HepG2 (cell line): ENCODE data around the gene OR2A2. TPM values are rescaled to one million over a fixed set of nuclear protein-coding genes. Genes with fewer than 3 reads are reported as not detected.
"Not testable (repeated sequence)": the region's sequence is repeated elsewhere in the genome, so short reads cannot be mapped to it uniquely, and the experiment has no call there.

ENCODE experiments used
- ATAC-seq: fragments of 200-7000 bp; cut with Tn5 transposase; 3 replicates; pipeline ENCODE4 v1.9.1; 2020; ENCODE audit warnings: mild to moderate bottlenecking, moderate library complexity
- BruUV-seq: library from RNA; stranded (reverse); fragments of 400-500 nt; replicated peaks from 2 replicates; lab custom pipeline; 2021; lab: Mats Ljungman, UMichigan
- CTCF ChIA-PET: fragments of 300-600 bp; formaldehyde crosslinking; extraction: SDS; loops from one replicate; lab custom pipeline; 2021; ENCODE audit warnings: low total read pairs, inconsistent platforms, low intra/inter-chr PET ratio; lab: Yijun Ruan, JAX
- POLR2A ChIA-PET: fragments of 350-600 bp; sonication (Branson Sonifier 250); formaldehyde crosslinking; loops from one replicate; lab custom pipeline; 2020; ENCODE audit warnings: antibody characterized with exemption, inconsistent platforms; lab: Yijun Ruan, JAX
- DNase-seq: peaks from one replicate; pipeline ENCODE4 v3.0.0-alpha.2; 2015; ENCODE audit warnings: low spot score
- FAIRE-seq: peaks from 3 replicates; lab custom pipeline; 2011; peaks lifted over from hg19 to GRCh38; lab: Jason Lieb, UNC
- H2AFZ ChIP-seq: one replicate; pipeline ENCODE4 v1.6.1; 2011; ENCODE audit warnings: low read length, inconsistent platforms
- H3K27ac ChIP-seq: fragments of 300-600 bp; 3 replicates; pipeline ENCODE4 v1.8.0; 2011; ENCODE audit warnings: mixed run types, mild to moderate bottlenecking, mixed read lengths, low read length, inconsistent platforms; ENCODE audit not compliant: insufficient read depth; ENCODE audit errors: extremely low read length
- H3K27me3 ChIP-seq, 2 experiments: fragments of 200-600 bp in 1 of 2; 2 replicates in 1 of 2; 3 replicates in 1 of 2; pipeline versions ENCODE4 v1.6.0 to v1.8.0; 2011; ENCODE audit warnings: low read length in 2 of 2, mild to moderate bottlenecking in 2 of 2, moderate library complexity in 2 of 2, inconsistent platforms in 1 of 2; ENCODE audit not compliant: insufficient read depth in 2 of 2, control insufficient read depth in 1 of 2
- H3K36me3 ChIP-seq, 2 experiments: fragments of 200-600 bp in 1 of 2; replicated peaks in 1 of 2; 2 replicates in 1 of 2; 3 replicates in 1 of 2; pipeline versions ENCODE4 v1.5.1 to v1.8.0; 2011; ENCODE audit warnings: low read length in 2 of 2, inconsistent platforms in 1 of 2; ENCODE audit not compliant: insufficient read depth in 2 of 2, control insufficient read depth in 1 of 2
- H3K4me1 ChIP-seq: 2 replicates; pipeline ENCODE4 v1.5.1; 2012; ENCODE audit warnings: low read length, inconsistent platforms; ENCODE audit not compliant: insufficient read depth
- H3K4me2 ChIP-seq: 2 replicates; pipeline ENCODE4 v1.6.0; 2011; ENCODE audit warnings: low read depth, low read length, inconsistent platforms
- H3K4me3 ChIP-seq, 3 experiments: fragments of 200-600 bp in 1 of 3; sonication (generic), shearing (Covaris generic) in 1 of 3; replicated peaks in 1 of 3; 2 replicates each; pipeline ENCODE4 v1.5.1; 2011 to 2016; ENCODE audit warnings: low read length in 3 of 3, inconsistent platforms in 2 of 3, low read depth in 2 of 3, mild to moderate bottlenecking in 2 of 3, control low read depth in 1 of 3, mixed read lengths in 1 of 3; ENCODE audit not compliant: insufficient read depth in 1 of 3
- H3K79me2 ChIP-seq: one replicate; pipeline ENCODE4 v1.6.1; 2011; ENCODE audit warnings: low read length, inconsistent platforms; ENCODE audit not compliant: insufficient read depth
- H3K9ac ChIP-seq: 2 replicates; pipeline ENCODE4 v1.6.0; 2011; ENCODE audit warnings: mild to moderate bottlenecking, low read depth, low read length, inconsistent platforms; ENCODE audit not compliant: insufficient read depth
- H3K9me3 ChIP-seq: 2 replicates; pipeline ENCODE4 v1.5.1; 2012; ENCODE audit warnings: mild to moderate bottlenecking, low read length
- H4K20me1 ChIP-seq: 2 replicates; pipeline ENCODE4 v1.6.0; 2011; ENCODE audit warnings: inconsistent platforms, mild to moderate bottlenecking, low read length, moderate library complexity; ENCODE audit not compliant: insufficient read depth
- HNRNPLL ChIP-seq: fragments of 200-400 bp; formaldehyde crosslinking; IDR thresholded peaks from 2 replicates; pipeline ENCODE4 v1.6.1; 2017; ENCODE audit warnings: mild to moderate bottlenecking, low read depth, low read length; ENCODE audit not compliant: poor library complexity, severe bottlenecking
- NAIF1 ChIP-seq: sonication (generic); formaldehyde crosslinking; IDR thresholded peaks from 2 replicates; pipeline ENCODE4 v1.5.0; 2020; ENCODE audit warnings: mild to moderate bottlenecking, missing genetic modification reagents, borderline replicate concordance
- PCBP1 ChIP-seq: fragments of 200-400 bp; formaldehyde crosslinking; IDR thresholded peaks from 2 replicates; pipeline ENCODE4 v1.6.1; 2017; ENCODE audit warnings: mild to moderate bottlenecking, low read depth, low read length, borderline replicate concordance
- USF2 ChIP-seq, 2 experiments: sonication (generic) in 1 of 2; formaldehyde crosslinking in 1 of 2; IDR thresholded peaks; 2 replicates each; pipeline versions ENCODE4 v1.5.1 to v1.6.1; 2011 to 2020; ENCODE audit warnings: borderline replicate concordance in 1 of 2, low read depth in 1 of 2, low read length in 1 of 2, mild to moderate bottlenecking in 1 of 2, missing genetic modification reagents in 1 of 2, moderate library complexity in 1 of 2
- ZFYVE20 ChIP-seq: sonication (generic); formaldehyde crosslinking; IDR thresholded peaks from 2 replicates; pipeline ENCODE4 v1.8.0; 2023; ENCODE audit warnings: low read depth, mild to moderate bottlenecking, moderate library complexity, missing genetic modification reagents, borderline replicate concordance
- ZNF331 ChIP-seq: sonication (generic); formaldehyde crosslinking; IDR thresholded peaks from 2 replicates; pipeline ENCODE4 v1.4.0; 2020; ENCODE audit warnings: missing genetic modification reagents
- WGBS: methylation state at CpG from one replicate; pipeline ENCODE4 v1.1.6; 2017; ENCODE audit warnings: low lambda C conversion rate; 5-methylcytosine and 5-hydroxymethylcytosine counted together
- in situ Hi-C: cut with HindIII; loops from 2 replicates; pipeline ENCODE4 v1.10.0; 2017; ENCODE audit warnings: low pct_unique_long_range_greater_than_20kb; ENCODE audit not compliant: extremely low pct_ligation_motif_present
- intact Hi-C: fragments of 100-400 bp; cut with micrococcal nuclease; formaldehyde crosslinking; loops from one replicate; pipeline ENCODE4 v1.10.0; 2022; ENCODE audit not compliant: unreplicated experiment
- polyA plus RNA-seq, 8 experiments: library from polyadenylated mRNA; depleted of rRNA in 3 of 8; stranded (reverse) in 7 of 8; unstranded in 1 of 8; fragments of >200 nt; fragmentation: Illumina TruSeq in 4 of 8; extraction: Trizol in 4 of 8; gene quantifications; 2 replicates each; pipeline versions ENCODE4 v1.2.1 to v1.2.3, GENCODE V29; 2011 to 2016; ENCODE audit warnings: low read depth in 4 of 8, missing spikeins in 1 of 8, mixed read lengths in 1 of 8; ENCODE audit not compliant: insufficient read depth in 1 of 8
- total RNA-seq, 5 experiments: library from RNA; depleted of rRNA; stranded (reverse); fragments of >200 nt; fragmentation: Illumina TruSeq; extraction: Trizol; gene quantifications; 2 replicates each; pipeline ENCODE4 v1.2.3, GENCODE V29; 2016; ENCODE audit warnings: low read depth in 1 of 5
- TF ChIP-seq, protein P1 (sequence below): sonication (generic); formaldehyde crosslinking; IDR thresholded peaks from 2 replicates; pipeline ENCODE4 v1.4.0; 2020; ENCODE audit warnings: missing genetic modification reagents

The OR2A2 gene
- total and polyA plus RNA-seq, 2 of the 13 experiments (the other 11 are each of a cell fraction or from before 2014, with no cell fraction given), result not detected

DNA sequence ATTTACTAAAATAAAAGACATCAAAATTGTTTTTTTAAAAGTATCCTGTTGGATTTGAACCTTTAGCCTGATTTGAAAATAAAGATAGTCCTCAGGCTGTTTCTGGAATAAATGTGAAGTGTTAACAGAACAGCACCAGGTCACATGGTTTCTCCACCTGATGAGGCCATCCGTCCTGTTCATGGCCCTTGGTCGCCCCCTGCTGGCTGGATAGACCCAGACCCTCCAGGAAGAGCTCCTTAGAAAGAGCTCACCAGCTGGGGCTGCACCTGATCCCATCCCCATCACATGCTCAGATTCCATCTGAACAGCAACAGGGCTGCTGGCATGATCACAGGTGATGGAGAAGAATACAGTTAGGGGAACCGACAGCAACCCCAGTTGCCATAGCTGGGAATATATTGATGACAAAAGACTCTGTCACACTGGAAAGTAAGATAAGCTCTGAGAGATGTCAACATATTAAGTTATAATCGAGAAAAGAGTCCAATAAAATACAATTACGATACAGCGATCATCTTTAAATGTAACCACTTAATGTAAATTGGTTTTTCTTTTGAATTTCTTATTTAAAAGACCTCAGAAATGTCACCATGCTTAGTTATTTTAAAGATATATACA lies 18.4 kb downstream of the OR2A2 start (continued):
- TF ChIP-seq ZFYVE20, result no peak
- TF ChIP-seq, protein P1, sequence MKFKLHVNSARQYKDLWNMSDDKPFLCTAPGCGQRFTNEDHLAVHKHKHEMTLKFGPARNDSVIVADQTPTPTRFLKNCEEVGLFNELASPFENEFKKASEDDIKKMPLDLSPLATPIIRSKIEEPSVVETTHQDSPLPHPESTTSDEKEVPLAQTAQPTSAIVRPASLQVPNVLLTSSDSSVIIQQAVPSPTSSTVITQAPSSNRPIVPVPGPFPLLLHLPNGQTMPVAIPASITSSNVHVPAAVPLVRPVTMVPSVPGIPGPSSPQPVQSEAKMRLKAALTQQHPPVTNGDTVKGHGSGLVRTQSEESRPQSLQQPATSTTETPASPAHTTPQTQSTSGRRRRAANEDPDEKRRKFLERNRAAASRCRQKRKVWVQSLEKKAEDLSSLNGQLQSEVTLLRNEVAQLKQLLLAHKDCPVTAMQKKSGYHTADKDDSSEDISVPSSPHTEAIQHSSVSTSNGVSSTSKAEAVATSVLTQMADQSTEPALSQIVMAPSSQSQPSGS, result 0 out of 2 replicates have a peak, but pooled peaks have one; percentile 30
- no peak for TF ChIP-seq HNRNPLL
- TF ChIP-seq NAIF1 (CRISPR knock-in tag), result no peak
- TF ChIP-seq ZNF331 (CRISPR knock-in tag), result no peak
- TF ChIP-seq PCBP1, result no peak
- peak; percentile 78 for TF ChIP-seq USF2 (IDR thresholded peaks at IDR 0.05; ENCODE audit: low read depth, low read length)
- TF ChIP-seq USF2 (CRISPR knock-in tag; IDR thresholded peaks at IDR 0.05; ENCODE audit: borderline replicate concordance), result peak; percentile 75; the same call in 1 of the 2 replicates
- TF ChIP-seq, all 625 proteins: peak for 26

DNA sequence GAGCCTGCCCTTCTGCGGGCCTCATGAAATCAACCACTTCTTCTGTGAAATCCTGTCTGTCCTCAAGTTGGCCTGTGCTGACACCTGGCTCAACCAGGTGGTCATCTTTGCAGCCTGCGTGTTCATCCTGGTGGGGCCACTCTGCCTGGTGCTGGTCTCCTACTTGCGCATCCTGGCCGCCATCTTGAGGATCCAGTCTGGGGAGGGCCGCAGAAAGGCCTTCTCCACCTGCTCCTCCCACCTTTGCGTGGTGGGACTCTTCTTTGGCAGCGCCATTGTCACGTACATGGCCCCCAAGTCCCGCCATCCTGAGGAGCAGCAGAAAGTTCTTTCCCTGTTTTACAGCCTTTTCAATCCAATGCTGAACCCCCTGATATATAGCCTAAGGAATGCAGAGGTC lies 20.2 kb downstream of the OR2A2 start:
- H3K79me2 ChIP-seq, intact Hi-C loops, H4K20me1 ChIP-seq, H2AFZ ChIP-seq, H3K4me2 ChIP-seq, H3K9me3 ChIP-seq, DNase-seq, POLR2A ChIA-PET, in situ Hi-C loops, ATAC-seq, FAIRE-seq, H3K27ac ChIP-seq, H3K9ac ChIP-seq, H3K36me3 ChIP-seq, H3K27me3 ChIP-seq, H3K4me1 ChIP-seq, CTCF ChIA-PET, H3K4me3 ChIP-seq, BruUV-seq: not testable (repeated sequence)
- 0% methylated on average over 6 of the region's 9 CpGs for WGBS
